NT2/D1 (cell line): Measurements from ENCODE around the gene TMEM132D.

ENCODE experiments used
- DNase-seq: peaks from one replicate; pipeline ENCODE4 v3.0.0-alpha.2; 2011; ENCODE audit warnings: low read depth, low spot score
- H3K27me3 ChIP-seq: 2 replicates; pipeline ENCODE4 v1.6.0; 2011; ENCODE audit warnings: mild to moderate bottlenecking; ENCODE audit not compliant: insufficient read length, insufficient read depth
- H3K36me3 ChIP-seq: 2 replicates; pipeline ENCODE4 v1.6.1; 2011; ENCODE audit warnings: mild to moderate bottlenecking, low read length, mixed read lengths; ENCODE audit not compliant: insufficient read depth, insufficient read length
- H3K4me1 ChIP-seq: 2 replicates; pipeline ENCODE4 v1.5.1; 2011; ENCODE audit not compliant: insufficient read depth, insufficient read length
- H3K4me3 ChIP-seq: 2 replicates; pipeline ENCODE4 v1.5.1; 2011; ENCODE audit warnings: low read depth; ENCODE audit not compliant: insufficient read length
- H3K9ac ChIP-seq: 2 replicates; pipeline ENCODE4 v1.6.0; 2011; ENCODE audit warnings: low read depth; ENCODE audit not compliant: insufficient read length
- H3K9me3 ChIP-seq: 2 replicates; pipeline ENCODE4 v1.5.1; 2011; ENCODE audit warnings: mild to moderate bottlenecking, low read length; ENCODE audit not compliant: insufficient read depth
- SUZ12 ChIP-seq: IDR thresholded peaks from 2 replicates; pipeline ENCODE4 v1.6.1; 2011; ENCODE audit not compliant: insufficient read length, insufficient read depth; ENCODE audit errors: extremely low read depth
- YY1 ChIP-seq: IDR thresholded peaks from 2 replicates; pipeline ENCODE4 v1.6.1; 2011; ENCODE audit not compliant: insufficient read length, insufficient read depth
- ZNF274 ChIP-seq: IDR thresholded peaks from 2 replicates; pipeline ENCODE4 v1.6.1; 2011; ENCODE audit warnings: mild to moderate bottlenecking, low read depth, low read length

The TMEM132D gene

GRCh38 chr12:129169928-129170327 lies 733.9 kb downstream of the TMEM132D start:
- Histone ChIP-seq H3K4me3 (no peak overlapping the region), H3K27me3 (no peaks in the 10 kb centered on the region), H3K9me3 (peaks cover 10% of the 10 kb centered on the region; the same call in 1 of the 2 replicates), H3K36me3 (no peaks in the 10 kb centered on the region), H3K4me1 (no peaks in the 10 kb centered on the region), H3K9ac (no peak overlapping the region)
- TF ChIP-seq SUZ12, result no peak
- no peak for TF ChIP-seq YY1
- TF ChIP-seq ZNF274, result no peak
- no peak for DNase-seq

DNA sequence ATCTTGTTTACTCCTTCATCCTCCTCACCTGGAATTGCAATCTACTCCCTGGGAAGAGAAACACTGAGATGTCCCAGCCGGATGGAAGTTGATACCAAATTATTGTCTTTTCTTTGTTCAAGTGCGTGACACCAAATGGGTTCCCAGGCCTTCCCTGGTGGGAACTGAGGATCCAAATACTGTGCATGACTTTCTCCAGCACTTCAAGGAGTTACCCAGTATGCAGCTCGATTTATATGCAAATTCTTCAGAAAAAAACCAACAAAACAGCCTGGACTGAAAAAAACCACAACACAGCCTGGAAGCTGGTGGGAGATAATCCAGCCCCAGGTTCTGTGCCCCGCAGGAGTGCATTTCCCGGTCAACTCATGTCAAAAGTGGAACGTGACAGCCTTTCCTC lies 740.0 kb downstream of the TMEM132D start:
- peak; percentile 87 for DNase-seq
- H3K9me3 ChIP-seq, result peaks cover 22% of the 10 kb centered on the region; the same call in 1 of the 2 replicates
- TF ChIP-seq SUZ12 (no peak), YY1 (no peak), ZNF274 (no peak)

GRCh38 chr12:129163461-129163860 lies 740.4 kb downstream of the TMEM132D start:
- DNase-seq, result no peak
- Histone ChIP-seq H3K4me1 (peaks cover 1% of the 10 kb centered on the region), H3K27me3 (no peaks in the 10 kb centered on the region), H3K9ac (peak overlapping the region; percentile 21), H3K4me3 (no peak overlapping the region), H3K9me3 (peaks cover 22% of the 10 kb centered on the region; the same call in 1 of the 2 replicates), H3K36me3 (no peaks in the 10 kb centered on the region)
- no peak for TF ChIP-seq ZNF274

More for the DNA sequence above, 740.0 kb downstream of the TMEM132D start:
- Histone ChIP-seq H3K36me3 (no peaks in the 10 kb centered on the region), H3K4me1 (peaks cover 1% of the 10 kb centered on the region), H3K4me3 (no peak overlapping the region), H3K9ac (no peak overlapping the region), H3K27me3 (no peaks in the 10 kb centered on the region)

GRCh38 chr12:129162805-129163204 lies 741.0 kb downstream of the TMEM132D start:
- Histone ChIP-seq H3K36me3 (no peaks in the 10 kb centered on the region), H3K9me3 (peaks cover 22% of the 10 kb centered on the region; the same call in 1 of the 2 replicates), H3K4me1 (peaks cover 1% of the 10 kb centered on the region), H3K4me3 (no peak overlapping the region), H3K9ac (no peak overlapping the region), H3K27me3 (no peaks in the 10 kb centered on the region)
- TF ChIP-seq YY1 (no peak), ZNF274 (no peak), SUZ12 (no peak)
- DNase-seq, result no peak

DNA sequence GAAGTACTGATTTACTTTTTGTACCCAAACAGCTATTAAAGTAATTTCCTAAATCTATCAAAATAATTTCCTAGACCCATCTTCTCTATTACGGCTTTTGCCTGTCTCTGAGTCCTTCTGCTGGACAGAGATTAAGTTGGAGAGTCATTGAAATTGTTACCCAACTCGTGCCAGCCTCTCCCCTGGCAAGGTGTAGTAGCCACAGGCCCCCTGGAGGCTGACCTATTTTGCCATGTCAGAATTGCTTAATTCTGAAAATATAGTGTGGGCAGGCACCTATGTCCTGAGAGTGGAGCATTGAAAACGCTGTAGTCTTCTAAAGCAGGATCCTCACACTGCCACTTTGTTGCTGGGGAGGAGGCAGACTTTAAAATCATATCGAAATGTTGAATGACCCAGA lies 742.3 kb downstream of the TMEM132D start:
- TF ChIP-seq SUZ12 (no peak), YY1 (no peak), ZNF274 (no peak)
- Histone ChIP-seq H3K4me1 (peaks cover 1% of the 10 kb centered on the region), H3K9ac (no peak overlapping the region), H3K9me3 (peaks cover 22% of the 10 kb centered on the region; the same call in 1 of the 2 replicates), H3K4me3 (no peak overlapping the region), H3K36me3 (no peaks in the 10 kb centered on the region), H3K27me3 (no peaks in the 10 kb centered on the region)
- DNase-seq, result no peak

GRCh38 chr12:129160282-129160681 lies 743.5 kb downstream of the TMEM132D start:
- Histone ChIP-seq H3K36me3 (no peaks in the 10 kb centered on the region), H3K4me3 (no peak overlapping the region), H3K9me3 (peaks cover 22% of the 10 kb centered on the region; the same call in 1 of the 2 replicates), H3K9ac (no peak overlapping the region), H3K4me1 (peaks cover 1% of the 10 kb centered on the region), H3K27me3 (no peaks in the 10 kb centered on the region)
- DNase-seq, result no peak
- TF ChIP-seq SUZ12 (no peak), YY1 (no peak), ZNF274 (no peak)

DNA sequence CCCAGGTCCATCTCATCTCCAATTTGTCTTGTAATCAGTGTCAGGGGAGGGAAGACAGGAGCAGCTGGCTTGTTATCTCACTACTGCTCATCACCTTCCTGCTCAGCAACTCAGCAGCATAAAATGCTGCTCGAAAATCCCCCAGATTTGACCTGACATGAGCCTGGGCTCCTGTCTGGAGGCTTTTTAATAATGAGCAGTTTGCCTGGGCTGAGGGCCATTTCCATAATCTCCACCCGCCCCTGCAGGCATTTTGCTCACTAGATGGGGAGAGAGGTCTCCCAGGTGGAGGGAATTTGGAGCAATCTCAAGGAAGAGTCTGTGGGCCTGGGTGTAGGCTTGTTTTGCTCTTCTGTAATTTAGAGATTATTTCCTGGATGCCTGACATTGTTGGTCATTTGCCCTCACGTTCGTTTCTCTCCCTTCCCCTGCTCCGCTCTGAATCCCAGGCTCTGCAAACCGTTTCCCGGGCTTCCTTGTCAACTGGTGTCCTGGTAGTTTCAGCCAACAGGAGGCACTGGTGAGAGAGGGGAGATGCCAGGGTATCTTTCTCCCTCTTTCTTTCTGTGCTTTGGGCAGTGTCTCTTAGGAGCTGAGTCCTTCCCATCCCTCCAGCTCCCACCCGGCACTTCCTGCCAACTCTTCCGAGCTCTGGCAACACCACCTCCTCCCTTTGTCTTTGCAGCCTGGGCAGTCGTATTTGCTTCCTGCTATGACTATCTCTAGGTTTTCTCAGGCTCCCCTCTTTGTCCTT lies 751.3 kb downstream of the TMEM132D start:
- H3K27me3 ChIP-seq, result no peaks in the 10 kb centered on the region
- no peaks in the 10 kb centered on the region for H3K9me3 ChIP-seq
- no peaks in the 10 kb centered on the region for H3K36me3 ChIP-seq
- H3K4me1 ChIP-seq, result no peaks in the 10 kb centered on the region
- H3K9ac ChIP-seq, result no peak overlapping the region
- H3K4me3 ChIP-seq, result no peak overlapping the region
- DNase-seq, result peak; percentile 30
- no peak for TF ChIP-seq SUZ12
- TF ChIP-seq ZNF274, result no peak
- no peak for TF ChIP-seq YY1
